ENCODE measurements around the gene FAM111A.
"Not testable (repeated sequence)": the region's sequence is repeated elsewhere in the genome, so short reads cannot be mapped to it uniquely, and the experiment has no call there.

Gene FAM111A

GRCh38 chr11:59142530-59143507 is at the start of gene FAM111A:
TSS of gene FAM111A (plus strand) at chr11:59142856. CDS start at chr11:59148873, 6,017 bp downstream.
- peaks cover 0 to 8% of the 10 kb centered on the region in 2 donors for H3K36me3 ChIP-seq (ENCODE audit: control insufficient read depth in 2 of 2, insufficient read depth in 2 of 2, low read length in 2 of 2)
- H3K27me3 ChIP-seq (ENCODE audit: control insufficient read depth in 2 of 2, insufficient read depth in 2 of 2, low read length in 2 of 2), result no peaks in the 10 kb centered on the region
- H3K4me3 ChIP-seq (ENCODE audit: low read length in 2 of 2), result peak within 1 kb of the TSS; percentile 93 to 96
- H3K27ac ChIP-seq (ENCODE audit: low read depth in 2 of 2, low read length in 2 of 2), result peak within 1 kb of the TSS; percentile 96 to 99
- H3K9ac ChIP-seq (ENCODE audit: low read depth in 1 of 2, low read length in 2 of 2), result peak within 1 kb of the TSS; percentile 89 to 90
- no peaks in the 10 kb centered on the region for H3K9me3 ChIP-seq (ENCODE audit: control insufficient read depth in 2 of 2, low read length in 2 of 2)
- peaks cover 20 to 26% of the 10 kb centered on the region in 2 donors for H3K4me1 ChIP-seq (ENCODE audit: control insufficient read depth in 2 of 2, insufficient read depth in 2 of 2, low read length in 2 of 2)

GRCh38 chr11:59093576-59093975 is 49.1 kb upstream of the FAM111A start:
- H3K27me3 ChIP-seq (ENCODE audit: control insufficient read depth in 2 of 2, insufficient read depth in 2 of 2, low read length in 2 of 2); H3K36me3 ChIP-seq (ENCODE audit: control insufficient read depth in 2 of 2, insufficient read depth in 2 of 2, low read length in 2 of 2); H3K27ac ChIP-seq (ENCODE audit: low read depth in 2 of 2, low read length in 2 of 2); H3K4me3 ChIP-seq (ENCODE audit: low read length in 2 of 2); H3K4me1 ChIP-seq (ENCODE audit: control insufficient read depth in 2 of 2, insufficient read depth in 2 of 2, low read length in 2 of 2); H3K9me3 ChIP-seq (ENCODE audit: control insufficient read depth in 2 of 2, low read length in 2 of 2); H3K9ac ChIP-seq (ENCODE audit: low read depth in 1 of 2, low read length in 2 of 2): not testable (repeated sequence)

- H3K4me3 ChIP-seq (ENCODE audit: low read length in 2 of 2); H3K27me3 ChIP-seq (ENCODE audit: control insufficient read depth in 2 of 2, insufficient read depth in 2 of 2, low read length in 2 of 2); H3K27ac ChIP-seq (ENCODE audit: low read depth in 2 of 2, low read length in 2 of 2); H3K4me1 ChIP-seq (ENCODE audit: control insufficient read depth in 2 of 2, insufficient read depth in 2 of 2, low read length in 2 of 2); H3K36me3 ChIP-seq (ENCODE audit: control insufficient read depth in 2 of 2, insufficient read depth in 2 of 2, low read length in 2 of 2); H3K9me3 ChIP-seq (ENCODE audit: control insufficient read depth in 2 of 2, low read length in 2 of 2); H3K9ac ChIP-seq (ENCODE audit: low read depth in 1 of 2, low read length in 2 of 2): not testable (repeated sequence)
Measured at GRCh38 chr11:59095225-59095624, 47.4 kb upstream of the FAM111A start.

GRCh38 chr11:59095972-59096575 is 46.6 kb upstream of the FAM111A start:
- H3K4me3 ChIP-seq (ENCODE audit: low read length in 2 of 2); H3K4me1 ChIP-seq (ENCODE audit: control insufficient read depth in 2 of 2, insufficient read depth in 2 of 2, low read length in 2 of 2); H3K27ac ChIP-seq (ENCODE audit: low read depth in 2 of 2, low read length in 2 of 2); H3K36me3 ChIP-seq (ENCODE audit: control insufficient read depth in 2 of 2, insufficient read depth in 2 of 2, low read length in 2 of 2); H3K9me3 ChIP-seq (ENCODE audit: control insufficient read depth in 2 of 2, low read length in 2 of 2); H3K9ac ChIP-seq (ENCODE audit: low read depth in 1 of 2, low read length in 2 of 2); H3K27me3 ChIP-seq (ENCODE audit: control insufficient read depth in 2 of 2, insufficient read depth in 2 of 2, low read length in 2 of 2): not testable (repeated sequence)

GRCh38 chr11:59097113-59097708 is 45.4 kb upstream of the FAM111A start:
- Histone ChIP-seq H3K9me3 (ENCODE audit: control insufficient read depth in 2 of 2, low read length in 2 of 2) (no peaks in the 10 kb centered on the region), H3K27ac (ENCODE audit: low read depth in 2 of 2, low read length in 2 of 2) (no peak overlapping the region), H3K27me3 (ENCODE audit: control insufficient read depth in 2 of 2, insufficient read depth in 2 of 2, low read length in 2 of 2) (no peaks in the 10 kb centered on the region), H3K4me3 (ENCODE audit: low read length in 2 of 2) (no peak overlapping the region), H3K36me3 (ENCODE audit: control insufficient read depth in 2 of 2, insufficient read depth in 2 of 2, low read length in 2 of 2) (no peaks in the 10 kb centered on the region), H3K4me1 (ENCODE audit: control insufficient read depth in 2 of 2, insufficient read depth in 2 of 2, low read length in 2 of 2) (no peaks in the 10 kb centered on the region), H3K9ac (ENCODE audit: low read depth in 1 of 2, low read length in 2 of 2) (no peak overlapping the region)

- H3K9ac ChIP-seq (ENCODE audit: low read depth in 1 of 2, low read length in 2 of 2); H3K4me1 ChIP-seq (ENCODE audit: control insufficient read depth in 2 of 2, insufficient read depth in 2 of 2, low read length in 2 of 2); H3K36me3 ChIP-seq (ENCODE audit: control insufficient read depth in 2 of 2, insufficient read depth in 2 of 2, low read length in 2 of 2); H3K9me3 ChIP-seq (ENCODE audit: control insufficient read depth in 2 of 2, low read length in 2 of 2); H3K4me3 ChIP-seq (ENCODE audit: low read length in 2 of 2); H3K27ac ChIP-seq (ENCODE audit: low read depth in 2 of 2, low read length in 2 of 2); H3K27me3 ChIP-seq (ENCODE audit: control insufficient read depth in 2 of 2, insufficient read depth in 2 of 2, low read length in 2 of 2): not testable (repeated sequence)
Measured at GRCh38 chr11:59097938-59098337, 44.7 kb upstream of the FAM111A start.

GRCh38 chr11:59102259-59102765 is 40.3 kb upstream of the FAM111A start:
- Histone ChIP-seq H3K9me3 (ENCODE audit: control insufficient read depth in 2 of 2, low read length in 2 of 2) (no peaks in the 10 kb centered on the region), H3K27me3 (ENCODE audit: control insufficient read depth in 2 of 2, insufficient read depth in 2 of 2, low read length in 2 of 2) (no peaks in the 10 kb centered on the region), H3K9ac (ENCODE audit: low read depth in 1 of 2, low read length in 2 of 2) (peak overlapping the region; percentile 26 to 32), H3K4me1 (ENCODE audit: control insufficient read depth in 2 of 2, insufficient read depth in 2 of 2, low read length in 2 of 2) (peaks cover 8 to 9% of the 10 kb centered on the region in 2 donors), H3K27ac (ENCODE audit: low read depth in 2 of 2, low read length in 2 of 2) (no peak overlapping the region), H3K36me3 (ENCODE audit: control insufficient read depth in 2 of 2, insufficient read depth in 2 of 2, low read length in 2 of 2) (no peaks in the 10 kb centered on the region), H3K4me3 (ENCODE audit: low read length in 2 of 2) (peak overlapping the region; percentile 66 to 71)

- Histone ChIP-seq H3K4me1 (ENCODE audit: control insufficient read depth in 2 of 2, insufficient read depth in 2 of 2, low read length in 2 of 2) (peaks cover 9 to 10% of the 10 kb centered on the region in 2 donors), H3K36me3 (ENCODE audit: control insufficient read depth in 2 of 2, insufficient read depth in 2 of 2, low read length in 2 of 2) (no peaks in the 10 kb centered on the region), H3K27ac (ENCODE audit: low read depth in 2 of 2, low read length in 2 of 2) (peak within 1 kb of the TSS in 1 of 2 donors; percentile 22), H3K27me3 (ENCODE audit: control insufficient read depth in 2 of 2, insufficient read depth in 2 of 2, low read length in 2 of 2) (no peaks in the 10 kb centered on the region), H3K9me3 (ENCODE audit: control insufficient read depth in 2 of 2, low read length in 2 of 2) (no peaks in the 10 kb centered on the region), H3K9ac (ENCODE audit: low read depth in 1 of 2, low read length in 2 of 2) (peak within 1 kb of the TSS; percentile 18 to 53), H3K4me3 (ENCODE audit: low read length in 2 of 2) (peak within 1 kb of the TSS; percentile 71)
Measured at GRCh38 chr11:59106363-59107336, 36.0 kb upstream of the FAM111A start, which contains the start of gene FAM111B. TSS of gene FAM111B (plus strand) at chr11:59107237. CDS start at chr11:59109626, 2,389 bp downstream.

- H3K4me3 ChIP-seq (ENCODE audit: low read length in 2 of 2), result peak overlapping the region; percentile 71
- H3K27ac ChIP-seq (ENCODE audit: low read depth in 2 of 2, low read length in 2 of 2), result not testable (repeated sequence)
Measured at GRCh38 chr11:59107721-59108120, 34.9 kb upstream of the FAM111A start.

More at GRCh38 chr11:59107721-59108120, 34.9 kb upstream of the FAM111A start:
- H3K36me3 ChIP-seq (ENCODE audit: control insufficient read depth in 2 of 2, insufficient read depth in 2 of 2, low read length in 2 of 2); H3K9me3 ChIP-seq (ENCODE audit: control insufficient read depth in 2 of 2, low read length in 2 of 2); H3K4me1 ChIP-seq (ENCODE audit: control insufficient read depth in 2 of 2, insufficient read depth in 2 of 2, low read length in 2 of 2); H3K27me3 ChIP-seq (ENCODE audit: control insufficient read depth in 2 of 2, insufficient read depth in 2 of 2, low read length in 2 of 2): not testable (repeated sequence)
- peak overlapping the region in 1 of 2 donors; percentile 53 for H3K9ac ChIP-seq (ENCODE audit: low read depth in 1 of 2, low read length in 2 of 2)

Data from mucosa of rectum (tissue), 2 donors.